Calu3 (cell line): ENCODE data around the gene KRTAP1-5. TPM values are rescaled to one million over a fixed set of nuclear protein-coding genes. Genes with fewer than 3 reads are reported as not detected.

Experiments
- BruUV-seq: library from RNA; stranded (reverse); fragments of 400-500 nt; replicated peaks from 2 replicates; lab custom pipeline; 2021; lab: Mats Ljungman, UMichigan
- CTCF ChIA-PET: fragments of 300-600 bp; sonication (Branson Sonifier 250); formaldehyde crosslinking; loops from one replicate; lab custom pipeline; 2022; ENCODE audit warnings: antibody characterized with exemption; lab: Charles Lee
- DNase-seq: peaks from one replicate; pipeline ENCODE4 v3.0.0; 2022
- H3K27ac Mint-ChIP-seq: one replicate; pipeline ENCODE4 v1.8.0; 2022; ENCODE audit warnings: mixed read lengths; ENCODE audit not compliant: unreplicated experiment
- H3K27me3 Mint-ChIP-seq: one replicate; pipeline ENCODE4 v1.8.0; 2022; ENCODE audit warnings: mixed read lengths; ENCODE audit not compliant: unreplicated experiment
- H3K36me3 Mint-ChIP-seq: one replicate; pipeline ENCODE4 v1.8.0; 2022; ENCODE audit warnings: mild to moderate bottlenecking, moderate library complexity, mixed read lengths; ENCODE audit not compliant: insufficient read depth, unreplicated experiment
- H3K4me1 Mint-ChIP-seq: one replicate; pipeline ENCODE4 v1.8.0; 2022; ENCODE audit warnings: mild to moderate bottlenecking, low read depth, mixed read lengths; ENCODE audit not compliant: unreplicated experiment
- H3K4me3 Mint-ChIP-seq: one replicate; pipeline ENCODE4 v1.8.0; 2022; ENCODE audit warnings: mild to moderate bottlenecking, low read depth, moderate library complexity, mixed read lengths; ENCODE audit not compliant: unreplicated experiment
- H3K9me3 Mint-ChIP-seq: one replicate; pipeline ENCODE4 v1.8.0; 2022; ENCODE audit warnings: low read depth, mixed read lengths; ENCODE audit not compliant: unreplicated experiment
- CTCF ChIP-seq: fragments of 200-600 bp; IDR thresholded peaks from one replicate; pipeline ENCODE4 v1.8.0; 2022; ENCODE audit warnings: antibody characterized with exemption; ENCODE audit not compliant: unreplicated experiment
- intact Hi-C: fragments of 100-400 bp; cut with micrococcal nuclease; formaldehyde crosslinking; loops from one replicate; pipeline ENCODE4 v1.10.0; 2022; ENCODE audit not compliant: unreplicated experiment
- total RNA-seq: library from RNA; stranded (reverse); gene quantifications from 2 replicates; pipeline ENCODE4 v1.2.3, GENCODE V29; 2022

KRTAP1-5 gene
- total RNA-seq, 1 experiment from 2014 or later: not detected

GRCh38 chr17:41029633-41030245, 2.7 kb upstream of the KRTAP1-5 start, which contains the start of gene KRTAP1-4:
KRTAP1-4 (minus strand) TSS chr17:41030195; CDS start chr17:41030078, 117 bp downstream.
- H3K27ac Mint-ChIP-seq: no peak within 1 kb of the TSS
- DNase-seq: no peak
- no peaks in the 10 kb centered on the region for H3K9me3 Mint-ChIP-seq
- H3K4me3 Mint-ChIP-seq: no peak within 1 kb of the TSS
- peaks cover 36% of the 10 kb centered on the region for H3K4me1 Mint-ChIP-seq
- no peaks in the 10 kb centered on the region for H3K36me3 Mint-ChIP-seq
- intact Hi-C loops: no loop called here
- CTCF ChIA-PET: interaction anchor here (0.5 to 1.5 kb wide), 3 partner anchors 15 to 1697 kb away, joined by 3 to 4 read pairs (median 4); no protein-coding TSS in a partner anchor
- no peak for TF ChIP-seq CTCF
- no TSS peak for BruUV-seq
- H3K27me3 Mint-ChIP-seq: no peaks in the 10 kb centered on the region

GRCh38 chr17:41024697-41025096, 2.3 kb downstream of the KRTAP1-5 start:
- Mint-ChIP-seq H3K4me3 (no peak overlapping the region), H3K27me3 (no peaks in the 10 kb centered on the region), H3K4me1 (peaks cover 37% of the 10 kb centered on the region), H3K36me3 (no peaks in the 10 kb centered on the region), H3K27ac (peak overlapping the region; percentile 13), H3K9me3 (peaks cover 3% of the 10 kb centered on the region)
- intact Hi-C loops: loop anchor here (5.0 kb wide), 1 partner anchor 67 kb away; no protein-coding TSS in a partner anchor
- no peak for DNase-seq
- CTCF ChIA-PET: interaction anchor here (0.7 to 1.5 kb wide), 3 partner anchors 14 to 96 kb away, joined by 3 read pairs; no protein-coding TSS in a partner anchor
- TF ChIP-seq CTCF: no peak
- BruUV-seq: no TSS peak

GRCh38 chr17:41020336-41020735, 6.7 kb downstream of the KRTAP1-5 start:
- DNase-seq: no peak
- Mint-ChIP-seq H3K27me3 (no peaks in the 10 kb centered on the region), H3K27ac (no peak overlapping the region), H3K9me3 (peaks cover 3% of the 10 kb centered on the region), H3K4me3 (no peak overlapping the region), H3K4me1 (peaks cover 34% of the 10 kb centered on the region), H3K36me3 (no peaks in the 10 kb centered on the region)
- CTCF ChIA-PET: interaction anchor here (0.6 to 1.6 kb wide), 12 partner anchors 9 to 1357 kb away, joined by 3 to 8 read pairs (median 4); partner anchors contain the start of genes GSDMB and KRTAP3-1
- no TSS peak for BruUV-seq
- intact Hi-C loops: loop anchor here (5.0 kb wide), 1 partner anchor 63 kb away; no protein-coding TSS in a partner anchor
- TF ChIP-seq CTCF: no peak

GRCh38 chr17:41019415-41019814, 7.6 kb downstream of the KRTAP1-5 start:
- Mint-ChIP-seq H3K9me3 (peaks cover 3% of the 10 kb centered on the region), H3K4me3 (no peak overlapping the region), H3K27ac (no peak overlapping the region), H3K36me3 (no peaks in the 10 kb centered on the region), H3K4me1 (peaks cover 33% of the 10 kb centered on the region), H3K27me3 (no peaks in the 10 kb centered on the region)
- no TSS peak for BruUV-seq
- intact Hi-C loops: no loop called here
- CTCF ChIA-PET: interaction anchor here (0.7 to 1.6 kb wide), 5 partner anchors 10 to 251 kb away, joined by 3 to 7 read pairs (median 4); partner anchors contain the start of gene KRTAP3-1
- TF ChIP-seq CTCF: no peak
- DNase-seq: no peak
